ENCODE data around the gene TGM5.

DNA sequence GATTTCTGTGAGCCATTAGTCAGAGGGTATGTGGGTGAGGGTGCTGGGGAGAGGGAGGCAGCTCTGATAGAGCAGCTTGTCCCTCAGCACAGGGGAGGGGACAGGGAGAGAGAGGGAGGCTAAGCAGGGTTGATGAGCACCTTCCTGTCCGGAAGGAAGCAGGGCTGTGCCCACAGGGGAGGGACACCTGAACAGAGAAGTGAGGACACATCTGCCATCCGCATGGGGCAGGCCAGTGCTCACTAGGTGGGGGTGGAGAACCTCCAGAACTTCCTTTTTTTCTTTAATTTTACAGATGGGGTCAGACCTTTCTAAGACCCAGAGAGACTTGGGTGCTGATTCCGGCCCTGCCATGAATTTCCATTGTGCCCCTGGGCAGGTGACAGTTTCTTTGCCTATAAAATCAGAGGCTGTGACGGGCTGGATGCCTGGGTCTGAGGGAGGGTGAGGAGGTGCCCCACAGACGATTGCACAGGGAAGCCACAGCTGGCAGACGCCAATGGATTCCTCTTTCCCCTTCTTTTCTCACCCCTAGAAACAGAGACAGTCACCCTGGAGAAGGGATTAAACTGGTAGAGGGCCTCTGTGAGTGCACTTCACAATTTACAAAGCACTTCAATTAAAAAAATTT is 4.1 kb upstream of the TGM5 start:
- TF ChIP-seq CTCF (IDR thresholded peaks at IDR 0.05; ENCODE audit: extremely low read depth in 1 of 2, insufficient read depth in 1 of 2, low read depth in 1 of 2, low read length in 2 of 2) (no peak), POLR2A (IDR thresholded peaks at IDR 0.05; ENCODE audit: low read depth, low read length) (no peak), EZH2 (IDR thresholded peaks at IDR 0.05; ENCODE audit: borderline replicate concordance, low read depth, low read length, severe bottlenecking) (no peak)
- TF ChIP-seq, protein P1, sequence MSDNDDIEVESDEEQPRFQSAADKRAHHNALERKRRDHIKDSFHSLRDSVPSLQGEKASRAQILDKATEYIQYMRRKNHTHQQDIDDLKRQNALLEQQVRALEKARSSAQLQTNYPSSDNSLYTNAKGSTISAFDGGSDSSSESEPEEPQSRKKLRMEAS (IDR thresholded peaks at IDR 0.05; ENCODE audit: insufficient read depth, insufficient read length) = no peak
